ENCODE data around the gene PPM1J.
"Not testable (repeated sequence)": the region's sequence is repeated elsewhere in the genome, so short reads cannot be mapped to it uniquely, and the experiment has no call there.

PPM1J gene

DNA sequence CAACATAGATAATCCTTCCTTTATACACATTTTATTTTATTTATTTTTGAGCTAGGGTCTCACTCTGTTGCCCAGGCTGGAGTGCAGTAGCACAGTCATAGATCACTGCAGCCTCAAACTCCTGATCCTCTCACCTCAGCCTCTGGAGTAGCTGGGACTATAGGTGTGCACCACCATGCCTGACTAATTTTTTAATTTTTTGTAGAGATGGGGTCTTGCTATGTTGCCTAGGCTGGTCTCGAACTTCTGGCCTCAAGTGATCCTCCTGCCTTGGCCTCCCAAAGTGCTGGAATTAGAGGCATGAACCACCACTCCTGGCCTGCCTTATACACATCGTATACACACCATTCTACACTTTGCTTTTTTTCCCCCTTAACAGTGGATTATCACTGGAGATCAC is 6.2 kb upstream of the PPM1J start:
- DNase-seq: not testable (repeated sequence)

DNA sequence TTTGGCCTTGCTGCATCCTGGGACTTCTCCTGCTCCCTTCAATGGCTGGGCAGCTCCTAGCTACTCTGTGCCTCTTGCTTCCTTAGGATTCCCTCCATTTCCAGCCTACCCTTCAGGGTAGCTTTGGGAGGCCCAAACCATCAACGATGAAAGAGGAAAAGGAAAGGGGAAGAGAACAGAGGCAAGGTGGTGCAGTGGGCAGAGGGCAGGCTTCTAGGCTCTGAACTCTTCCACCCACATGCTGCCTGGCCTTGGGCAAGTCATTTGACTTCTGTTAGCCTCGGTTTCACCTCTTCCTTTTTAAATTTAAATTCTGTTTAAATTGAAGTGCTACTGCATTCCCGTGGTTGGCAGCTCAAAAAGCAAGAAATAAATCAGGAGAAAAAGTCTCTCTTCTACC is 5.7 kb upstream of the PPM1J start:
- DNase-seq: no peak

DNA sequence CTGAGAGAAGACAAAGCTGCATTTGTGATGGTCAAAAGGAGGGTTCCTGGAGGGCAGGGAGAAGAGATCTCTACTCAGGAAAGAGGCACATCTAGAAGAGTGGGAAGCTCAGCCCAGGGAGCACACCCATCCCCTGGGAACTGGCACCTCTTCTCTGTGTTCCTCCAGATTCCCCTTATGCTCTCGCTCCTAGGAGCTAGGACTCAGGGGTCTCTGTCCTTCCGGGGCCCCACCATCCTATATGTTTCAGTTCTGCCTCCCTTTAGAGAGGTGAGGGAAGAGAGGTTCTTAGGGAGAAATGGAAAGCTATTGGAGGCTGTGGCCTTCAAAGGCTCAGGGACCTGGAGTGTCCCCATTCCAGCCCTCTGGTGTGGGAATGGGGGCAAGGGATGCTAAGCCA is 4.6 kb upstream of the PPM1J start:
- no peak for DNase-seq

DNA sequence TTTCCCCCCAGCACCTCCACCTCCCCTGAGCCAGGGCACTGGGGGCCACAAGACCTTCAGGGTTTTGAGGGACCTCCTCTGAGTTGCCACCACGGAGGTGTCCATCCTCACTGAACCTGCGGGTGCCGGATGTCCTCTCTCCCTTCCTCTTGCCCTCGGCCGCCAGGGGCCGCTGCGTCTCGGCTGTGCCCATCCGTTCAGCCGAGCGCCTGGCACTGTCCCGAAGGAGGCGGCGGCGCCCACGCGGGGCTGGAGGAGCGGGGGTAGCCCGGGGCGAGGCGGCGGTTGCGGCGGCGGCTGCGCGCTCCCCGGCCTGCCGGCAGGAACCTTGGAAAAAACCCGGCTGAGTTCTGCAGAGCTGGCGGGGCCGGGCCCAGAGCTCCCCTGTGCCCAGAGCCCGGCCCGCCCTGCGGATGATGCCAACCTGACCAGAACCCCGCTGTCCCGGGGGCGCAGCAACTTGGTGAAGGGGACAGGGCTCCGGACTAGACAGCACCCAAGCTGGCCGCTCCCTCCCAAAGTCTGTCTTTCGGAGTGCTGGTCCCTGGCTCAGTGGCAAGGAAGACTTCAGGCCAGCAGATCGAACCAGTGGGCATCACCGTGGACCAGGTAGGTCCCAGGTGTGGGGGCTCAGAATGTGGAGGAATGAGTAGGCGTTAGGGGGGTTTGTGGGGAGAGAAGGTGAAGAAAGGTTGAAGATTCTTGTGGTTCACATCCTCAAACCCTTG is 3.7 kb upstream of the PPM1J start:
- DNase-seq: peak; percentile 75

DNA sequence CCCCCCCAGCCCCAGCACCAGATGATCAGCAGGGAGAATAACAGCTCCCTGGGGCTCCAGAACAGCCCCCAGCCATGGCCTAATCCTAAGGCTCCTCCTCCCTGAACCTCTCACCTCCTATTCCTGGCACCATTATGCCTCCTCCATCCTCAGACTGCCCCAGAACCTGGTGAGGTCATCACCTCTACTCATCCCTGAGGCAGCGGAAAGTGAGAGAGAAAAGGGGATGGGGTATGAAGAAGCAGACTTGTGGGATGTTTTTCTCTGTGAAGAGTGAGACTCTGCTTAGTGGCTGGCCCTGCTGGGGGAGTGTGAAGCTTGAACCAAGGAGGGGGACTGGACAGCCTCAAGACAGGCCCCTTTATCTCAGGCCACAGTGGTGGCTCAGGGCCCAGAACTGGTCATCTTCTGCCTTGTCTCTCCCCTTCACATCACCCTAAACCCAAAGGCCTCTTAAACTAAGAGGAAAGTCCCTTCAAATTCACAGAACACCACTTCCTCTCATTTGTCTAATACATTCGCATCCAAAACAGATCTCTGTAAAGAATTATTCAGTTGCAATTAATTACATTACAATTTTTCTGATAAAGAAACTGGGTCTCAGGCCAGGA is 2.2 kb upstream of the PPM1J start:
- no peak for DNase-seq

DNA sequence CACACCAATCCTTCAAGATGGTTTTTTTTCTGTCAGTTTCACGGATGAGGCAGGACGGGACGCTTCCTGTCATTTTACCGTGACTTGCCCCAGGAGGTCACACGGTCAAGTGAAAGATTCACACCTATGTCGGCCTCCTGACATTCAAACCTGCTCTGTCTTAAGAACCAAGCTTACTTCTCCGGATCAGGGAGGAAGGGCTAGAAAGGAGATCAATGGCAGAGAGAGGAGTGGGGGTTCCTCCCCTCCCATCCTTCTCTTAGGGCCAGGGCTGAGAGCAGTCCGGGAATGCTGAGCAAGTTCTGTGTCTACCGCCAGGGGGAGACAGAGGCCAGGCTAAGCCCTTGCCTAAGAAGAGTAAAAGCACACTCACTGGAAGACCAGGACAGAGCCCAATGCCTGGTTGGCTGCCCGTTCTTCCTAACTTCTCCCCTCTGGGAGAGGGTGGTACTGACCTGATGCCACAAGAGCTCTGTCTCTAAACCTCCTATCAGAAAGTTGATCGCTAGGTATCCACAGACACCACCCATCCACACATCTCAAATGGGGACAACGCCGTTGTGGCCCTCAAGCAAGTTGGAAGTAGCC is 1.1 kb upstream of the PPM1J start:
- peak; percentile 80 for DNase-seq

DNA sequence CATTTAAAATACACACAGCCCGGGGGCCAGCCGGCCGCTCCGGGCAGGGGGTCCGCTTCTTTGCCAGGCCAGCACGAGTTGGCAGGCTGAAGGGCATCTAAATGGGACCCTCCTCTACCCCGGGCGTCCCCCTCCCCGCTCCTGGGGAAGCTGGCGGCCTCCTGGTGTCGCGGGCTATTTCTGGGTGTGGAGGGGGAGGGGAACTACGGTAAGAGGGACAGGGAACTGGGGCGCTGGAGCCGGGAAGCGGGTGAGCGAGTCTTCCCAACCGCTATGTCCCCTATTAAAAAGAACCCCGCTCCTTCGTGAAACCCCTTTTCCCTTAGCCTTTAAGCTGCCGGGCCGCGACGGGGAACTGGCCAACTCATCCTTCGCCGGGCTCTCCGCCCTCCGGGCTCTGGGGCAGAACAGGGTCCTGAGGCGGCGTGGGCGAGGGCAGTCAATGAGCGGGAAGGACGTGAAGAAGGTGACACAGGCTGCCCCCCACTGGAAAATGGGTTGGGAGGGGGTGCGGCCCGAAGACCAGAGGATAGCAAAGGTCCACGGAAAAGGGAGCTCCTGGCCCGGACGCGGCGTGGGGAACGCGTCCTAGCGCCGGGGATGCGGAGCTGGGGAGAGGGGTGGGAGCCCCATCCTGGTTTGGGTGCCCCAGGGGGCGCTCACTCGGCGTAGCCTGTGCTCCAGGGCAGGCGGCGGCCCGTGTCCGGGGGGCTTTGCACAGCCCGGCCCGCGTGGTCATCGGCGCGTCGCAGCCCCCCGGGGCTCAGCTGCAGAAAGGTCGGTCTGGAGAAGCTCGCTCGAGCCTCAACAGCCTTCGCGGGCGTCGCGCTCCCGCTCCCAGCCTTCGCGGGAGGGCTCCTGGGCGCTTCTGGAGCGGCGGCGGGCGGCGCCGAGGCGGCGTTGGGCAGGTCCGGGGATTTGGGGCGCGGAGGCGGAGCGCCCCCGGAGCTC is 544 bp downstream of the PPM1J start:
- no peak for DNase-seq

DNA sequence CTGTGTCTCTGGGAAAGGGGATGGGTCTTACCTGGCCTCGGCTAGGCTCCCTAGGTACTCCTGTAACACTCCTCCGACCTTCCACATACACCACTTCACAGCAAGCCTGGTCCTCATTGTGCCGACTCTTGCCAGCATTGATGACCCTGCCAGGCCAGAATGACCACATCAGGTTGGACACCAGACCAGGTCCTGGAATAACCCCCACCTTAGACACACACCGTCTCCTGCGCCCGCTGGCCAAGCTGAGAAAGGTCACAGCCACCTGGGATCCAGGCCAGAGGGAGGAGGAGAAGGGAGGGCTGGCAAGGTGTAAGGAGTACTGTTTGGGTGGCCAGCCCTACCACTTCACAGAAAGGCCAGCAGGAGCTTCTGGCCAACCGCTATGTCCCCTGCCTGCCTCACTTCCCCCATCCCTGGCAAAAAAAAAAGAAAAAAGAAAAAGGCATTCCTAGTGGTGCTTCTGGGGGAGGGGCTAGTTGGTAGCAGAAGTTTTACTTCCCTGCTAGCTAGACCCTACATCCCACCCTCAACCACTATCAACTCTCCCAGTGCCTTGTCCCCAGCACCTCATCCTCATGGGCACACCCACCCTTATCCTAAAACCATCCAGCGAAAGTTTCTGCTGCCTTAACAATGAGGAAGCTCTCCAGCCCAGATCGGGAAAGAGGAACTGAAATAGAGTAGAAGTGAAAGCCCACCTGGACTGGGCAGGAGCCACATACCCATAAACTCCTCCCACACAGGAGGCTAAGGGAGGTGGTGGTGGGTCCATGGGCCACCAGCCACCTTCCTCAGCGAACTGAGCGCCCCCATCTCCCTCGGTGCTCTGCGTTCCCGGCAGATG is 1.4 kb downstream of the PPM1J start:
- DNase-seq: no peak

DNA sequence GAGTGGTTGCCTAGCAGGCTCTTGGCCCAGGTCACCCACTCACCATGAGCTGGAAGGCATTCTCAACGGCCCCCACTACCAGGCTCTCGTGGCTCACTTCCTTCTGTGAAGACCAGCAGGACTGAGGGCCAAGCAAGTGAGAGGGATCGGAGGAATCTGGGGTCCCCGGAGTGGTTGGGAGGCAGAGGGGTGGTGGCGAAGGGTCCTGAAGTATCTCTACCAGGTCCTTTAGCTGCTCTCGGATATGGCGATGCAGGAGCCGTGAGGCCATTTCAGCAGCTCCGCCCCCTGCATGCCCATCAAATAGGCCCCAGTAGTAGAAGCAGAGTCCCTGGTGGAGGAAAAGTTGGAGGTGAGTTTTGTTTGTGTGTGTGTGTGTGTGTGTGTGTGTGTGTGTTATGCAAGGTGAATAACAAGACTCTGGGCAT is 2.4 kb downstream of the PPM1J start:
- DNase-seq: no peak

DNA sequence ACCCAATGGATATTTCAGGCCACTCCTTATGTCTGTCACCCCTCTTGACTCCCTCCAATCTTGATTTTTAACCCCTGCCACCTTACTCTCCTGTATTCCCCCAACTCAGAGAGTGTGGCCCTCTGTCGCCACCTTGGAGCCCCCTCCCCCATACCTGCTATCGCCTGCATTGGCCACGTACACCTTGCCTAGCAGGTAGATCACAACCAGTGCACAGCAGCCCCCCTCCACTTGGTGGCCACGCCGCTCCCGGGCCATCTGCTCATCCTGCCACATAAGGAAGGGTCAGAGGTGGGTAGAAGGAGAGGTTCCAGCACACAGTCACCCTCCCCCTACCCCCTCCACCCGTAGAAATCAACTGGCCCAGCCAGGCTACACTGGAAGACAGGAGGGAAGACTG is 2.9 kb downstream of the PPM1J start:
- DNase-seq: no peak

DNA sequence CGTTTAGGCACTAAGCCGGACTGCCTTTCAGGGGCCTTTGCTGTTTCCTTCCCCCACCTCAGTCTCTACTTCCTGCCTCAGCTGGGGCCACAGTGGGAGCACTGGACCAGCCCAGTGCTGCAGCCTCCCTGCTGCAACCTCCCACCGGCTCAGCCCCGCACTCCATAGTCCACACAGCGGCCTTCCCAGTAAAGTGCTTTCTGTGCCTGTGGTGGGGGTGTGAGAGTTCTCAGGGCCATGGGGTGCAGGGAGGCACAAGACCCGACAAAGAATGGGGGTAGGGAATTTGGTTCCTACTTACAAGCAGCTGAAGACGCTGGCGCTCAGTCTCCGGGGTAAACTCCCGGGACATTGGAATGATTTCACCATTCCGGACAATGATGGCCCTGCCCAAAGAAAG is 3.5 kb downstream of the PPM1J start:
- no peak for DNase-seq

DNA sequence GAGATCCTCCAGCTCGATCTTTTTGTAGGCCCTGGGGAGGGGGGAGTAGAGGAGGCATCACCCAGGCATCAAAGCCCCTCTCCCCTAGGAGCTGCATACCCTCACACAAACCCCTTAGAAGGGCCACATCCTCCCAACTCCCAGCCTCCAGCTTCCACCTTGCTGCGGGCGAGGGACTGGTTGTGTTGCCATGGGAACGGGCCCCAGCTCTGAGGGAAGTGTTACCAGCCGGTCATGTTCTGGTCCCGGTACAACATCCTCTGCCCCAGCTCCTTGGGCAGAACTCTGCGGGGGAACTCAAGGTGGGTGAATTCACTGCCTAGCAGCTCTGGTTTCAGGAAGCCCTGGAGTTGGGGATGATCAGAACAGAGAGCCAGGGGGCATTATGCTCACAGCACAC is 4.1 kb downstream of the PPM1J start:
- no peak for DNase-seq

DNA sequence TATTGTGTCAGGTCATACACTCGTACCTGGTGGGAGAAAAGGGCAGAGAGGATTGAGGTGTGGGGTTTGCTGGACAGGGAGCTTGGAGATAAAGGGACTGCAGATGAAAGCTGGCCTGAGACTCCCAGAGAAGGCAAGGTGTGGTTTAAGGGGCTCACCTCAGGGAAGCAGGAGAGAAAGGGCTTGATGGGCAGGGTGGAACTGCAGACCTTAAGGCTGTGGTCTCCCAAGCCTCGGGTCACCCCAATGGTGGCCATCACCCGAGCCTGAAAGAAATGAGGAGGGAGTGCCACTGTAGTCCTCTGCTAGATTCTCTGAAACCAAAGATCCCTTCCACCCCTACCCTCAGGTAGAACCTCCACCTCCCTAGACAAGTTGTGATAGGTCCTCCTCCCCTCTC is 4.5 kb downstream of the PPM1J start:
- DNase-seq: no peak

DNA sequence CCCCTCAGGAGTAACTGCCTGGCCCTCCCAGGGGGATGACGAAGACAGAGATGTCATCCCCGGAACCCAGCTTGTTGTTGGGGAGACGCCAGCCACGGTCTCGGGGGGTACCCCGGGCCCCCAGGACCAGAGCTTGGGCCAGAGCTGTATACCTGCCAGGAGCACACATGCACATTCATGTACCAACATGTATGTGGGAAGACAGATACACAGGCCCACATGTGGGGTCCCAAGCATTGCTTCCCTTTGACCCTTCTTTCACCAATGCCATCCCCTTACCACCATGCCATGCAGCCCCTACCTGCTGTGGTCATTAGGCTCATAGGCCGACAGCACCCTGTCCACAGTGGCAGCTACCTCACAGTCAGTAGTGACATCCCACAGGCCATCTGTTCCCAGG is 5.0 kb downstream of the PPM1J start:
- DNase-seq: no peak

DNA sequence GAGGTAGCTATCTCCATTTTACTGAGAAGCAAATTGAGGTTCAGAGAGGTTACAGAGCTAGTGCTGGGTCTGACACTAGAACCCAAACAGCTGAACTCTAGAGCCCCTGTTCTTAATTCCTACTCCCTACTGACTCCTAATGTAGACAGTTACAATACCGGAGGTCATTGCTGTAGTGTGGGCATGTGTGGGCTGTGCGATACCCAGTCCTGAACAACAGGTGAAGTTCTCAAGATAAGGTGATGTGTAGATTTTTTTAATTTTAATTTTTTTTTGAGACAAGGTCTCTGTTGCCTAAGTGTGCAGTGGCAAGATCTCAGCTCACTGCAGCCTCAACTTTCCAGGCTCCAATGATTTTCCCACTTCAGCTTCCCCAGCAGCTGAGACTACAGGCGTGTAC is 6.6 kb downstream of the PPM1J start:
- no peak for DNase-seq

DNA sequence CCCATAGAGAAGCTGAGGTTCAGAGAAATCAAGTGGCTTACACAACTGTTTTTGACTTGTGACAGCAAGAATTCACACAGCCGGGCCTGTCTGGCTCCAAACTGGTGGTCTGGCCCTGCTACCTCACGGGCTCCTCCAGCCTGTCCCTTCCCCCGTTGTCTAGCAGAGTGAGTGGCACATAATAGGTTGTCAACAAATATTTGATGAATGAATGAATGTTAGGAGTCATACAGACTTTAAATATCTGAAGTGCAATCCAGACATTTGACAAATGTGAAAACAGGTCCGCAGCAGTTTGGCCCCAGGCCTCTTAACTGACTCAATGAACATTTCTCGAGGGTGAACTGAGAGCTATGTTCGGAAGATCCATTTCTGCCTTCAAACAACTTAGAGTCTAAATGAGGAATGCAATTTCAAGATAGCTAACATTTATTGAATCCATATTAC is 7.1 kb downstream of the PPM1J start:
- DNase-seq: no peak

DNA sequence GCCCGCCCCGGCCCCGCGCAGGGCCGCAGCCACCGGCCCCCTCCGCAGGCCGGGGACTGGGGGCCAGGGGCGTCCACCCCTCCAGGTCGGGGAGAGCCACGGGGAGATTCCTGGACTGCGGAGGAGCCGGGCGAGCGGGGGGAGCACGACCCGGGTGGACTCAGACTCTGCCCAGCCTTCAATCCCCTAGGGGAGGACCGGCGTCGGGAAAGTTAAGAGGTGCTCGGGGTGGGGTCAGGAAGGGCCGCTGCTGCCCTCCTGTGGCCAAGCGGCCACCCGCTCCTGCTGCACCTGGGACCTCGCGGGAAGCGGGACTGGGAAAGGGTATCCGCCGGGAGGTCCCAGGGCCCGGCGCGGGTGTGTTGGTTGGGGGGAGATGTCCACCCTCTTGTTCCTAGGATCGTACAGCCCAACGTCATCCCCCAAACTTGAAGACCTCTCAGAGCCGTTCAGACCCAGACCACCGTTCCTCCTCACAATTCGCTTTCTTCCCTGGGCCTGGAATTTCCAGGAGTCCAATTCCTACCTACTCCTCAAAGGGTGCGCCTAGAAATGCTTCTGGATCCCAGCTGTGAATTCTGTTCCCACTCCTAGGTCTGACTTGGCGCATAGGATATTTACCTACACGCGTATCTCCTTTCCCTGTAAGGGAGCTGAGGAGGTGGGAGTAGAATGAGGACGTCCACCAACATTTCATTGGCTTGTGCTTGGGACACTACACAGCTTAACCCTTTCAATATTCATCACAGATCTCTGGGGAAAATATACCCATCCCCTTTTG is 7.7 kb downstream of the PPM1J start:
- peak; percentile 70 for DNase-seq

DNA sequence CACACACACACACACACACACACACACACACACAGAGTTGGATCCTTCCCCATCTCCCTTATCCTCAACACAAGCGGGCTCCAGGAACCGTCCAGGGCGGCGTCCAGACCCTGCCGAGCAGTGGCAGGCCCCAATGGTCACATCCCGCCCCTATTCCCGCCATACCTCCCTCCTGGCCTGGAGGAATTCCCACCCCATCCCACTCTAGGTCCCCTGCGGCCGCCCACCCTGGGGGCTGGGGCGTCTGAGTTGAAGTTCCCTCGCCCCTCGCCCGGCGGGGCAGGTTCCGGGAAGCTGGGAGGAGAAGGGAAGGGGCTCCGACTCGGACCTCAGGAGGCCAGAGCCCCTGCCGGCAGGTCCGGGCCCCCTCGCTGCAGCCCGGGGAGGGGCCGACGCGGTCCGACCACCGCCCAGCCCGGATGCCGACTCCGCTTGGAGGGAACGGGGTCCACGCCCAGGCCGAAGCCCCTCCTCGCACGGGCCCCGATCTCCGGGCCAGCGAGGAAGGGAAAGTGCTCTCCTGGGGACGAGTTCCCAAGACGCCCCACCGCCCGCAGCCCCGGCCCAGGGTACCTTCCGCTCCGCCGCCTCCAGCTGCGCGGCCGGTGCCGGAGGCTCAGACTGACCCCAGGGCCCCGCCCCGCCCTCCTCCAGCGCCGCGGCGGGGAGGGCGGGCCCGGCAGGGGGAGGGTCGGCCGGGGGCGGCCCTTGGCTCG is 8.5 kb downstream of the PPM1J start, which contains the start of gene RHOC:
TSS of gene RHOC (minus strand) at position 623 of the 716 bp plus-strand sequence. CDS start 3,328 bp downstream, outside the sequence.
- no peak for DNase-seq

DNA sequence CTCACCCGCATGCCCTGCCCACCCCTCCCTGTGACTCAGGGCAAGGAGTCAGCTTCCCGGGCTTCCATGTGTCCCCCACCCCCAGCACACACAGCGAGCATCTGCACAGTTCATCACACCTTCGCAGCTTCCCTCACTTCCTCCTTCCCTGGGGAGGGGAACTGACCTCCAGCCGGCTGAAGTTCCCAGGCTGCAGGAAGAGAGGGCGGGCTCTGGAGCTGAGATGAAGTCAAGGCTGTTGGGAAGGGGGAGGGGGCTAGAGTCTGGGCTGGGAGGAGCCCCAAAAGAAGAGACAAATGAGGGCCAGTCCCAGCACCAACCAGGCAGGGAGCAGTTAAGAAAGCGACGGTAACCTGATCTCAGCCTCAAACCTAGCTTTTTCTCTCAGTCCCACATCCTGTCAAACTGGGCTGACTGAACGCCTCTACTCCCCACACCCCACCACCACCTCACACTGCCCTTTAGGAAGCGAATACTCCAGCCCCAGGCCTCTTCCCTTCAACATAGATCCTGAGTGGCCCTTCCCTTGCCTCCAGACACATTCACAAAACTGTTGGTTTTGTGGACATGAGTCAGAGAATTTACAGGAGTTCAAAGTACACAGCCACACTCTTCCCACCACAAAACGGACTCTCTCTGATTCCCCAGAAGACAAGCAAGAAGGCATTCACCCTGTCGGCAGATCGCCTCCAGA is 10.1 kb downstream of the PPM1J start:
- DNase-seq: peak; percentile 41

DNA sequence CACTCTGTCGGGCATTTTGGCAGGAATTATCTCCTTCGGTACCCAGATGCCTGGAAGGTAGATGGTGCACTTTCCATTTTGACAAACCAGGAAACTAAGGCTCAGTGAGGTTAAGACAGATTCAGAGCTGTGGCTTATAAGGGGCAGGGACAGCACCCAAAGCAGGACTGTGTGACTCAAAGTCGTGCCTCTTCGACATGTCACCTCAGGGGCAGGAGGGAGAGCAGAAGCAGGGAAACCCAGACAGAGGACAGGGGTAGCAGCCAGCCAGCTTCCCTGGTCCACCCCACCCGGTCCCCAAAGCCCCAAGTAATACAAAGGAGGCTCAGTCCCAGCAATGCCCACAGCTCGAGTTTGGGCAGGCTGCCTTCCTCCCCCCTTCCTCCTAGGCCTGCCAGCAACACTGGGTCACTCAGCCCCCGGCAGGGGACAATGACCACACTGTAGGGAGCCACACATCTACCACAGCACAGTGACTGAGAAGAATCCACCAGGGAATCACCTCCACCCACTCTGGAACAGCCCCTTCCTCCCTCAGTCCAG is 10.7 kb downstream of the PPM1J start:
- no peak for DNase-seq
